Measurements from ENCODE around the gene NXPE3.

NXPE3 gene

GRCh38 chr3:101848754-101849713, 70.0 kb downstream of the NXPE3 start, which contains the start of gene NFKBIZ (continued):
- TF ChIP-seq ZNF280D (tag by site-specific recombination; IDR thresholded peaks at IDR 0.05) = no peak
- peak; percentile 66 for TF ChIP-seq ZNF335 (tag by site-specific recombination; conservative IDR thresholded peaks at IDR 0.05)
- no peak for TF ChIP-seq YY1 (tag by site-specific recombination; IDR thresholded peaks at IDR 0.05)
- no peak for TF ChIP-seq REST (tag by site-specific recombination; IDR thresholded peaks at IDR 0.05)
- no peak for TF ChIP-seq ZNF202 (tag by site-specific recombination; IDR thresholded peaks at IDR 0.05; ENCODE audit: borderline replicate concordance)
- no peak for TF ChIP-seq ZNF239 (tag by site-specific recombination; IDR thresholded peaks at IDR 0.05)
- no peak for TF ChIP-seq ZNF777 (tag by site-specific recombination; IDR thresholded peaks at IDR 0.05; ENCODE audit: borderline replicate concordance)
- peak; percentile 76; the same call in 1 of the 2 replicates for TF ChIP-seq KLF10 (tag by site-specific recombination; IDR thresholded peaks at IDR 0.05)
- TF ChIP-seq ZNF548 (tag by site-specific recombination; IDR thresholded peaks at IDR 0.05) = no peak
- peak; percentile 68 for TF ChIP-seq KLF1 (tag by site-specific recombination; IDR thresholded peaks at IDR 0.05)
- peak; percentile 88 for TF ChIP-seq ZBTB8A (tag by site-specific recombination; IDR thresholded peaks at IDR 0.05)
- no peak for TF ChIP-seq ZNF121 (tag by site-specific recombination; IDR thresholded peaks at IDR 0.05)
- TF ChIP-seq ZBTB6 (tag by site-specific recombination; IDR thresholded peaks at IDR 0.05) = no peak
- TF ChIP-seq ZNF664 (tag by site-specific recombination; IDR thresholded peaks at IDR 0.05) = no peak
- peak; percentile 74 for TF ChIP-seq SP2 (tag by site-specific recombination; IDR thresholded peaks at IDR 0.05)

GRCh38 chr3:101849714-101850245, 70.8 kb downstream of the NXPE3 start:
- Histone ChIP-seq H3K4me3 (ENCODE audit: low read depth, low read length) (peak overlapping the region; percentile 91), H3K27ac (ENCODE audit: extremely low read depth, low read depth, low read length) (peak overlapping the region; percentile 89), H3K36me3 (ENCODE audit: control insufficient read depth in 2 of 2, insufficient read depth in 1 of 2, low read length in 2 of 2) (peaks cover 13 to 33% of the 10 kb centered on the region in 2 experiments), H3K9me3 (ENCODE audit: control insufficient read depth, insufficient read depth, low read depth, low read length) (no peaks in the 10 kb centered on the region), H3K4me1 (ENCODE audit: control insufficient read depth, insufficient read depth, low read length) (no peaks in the 10 kb centered on the region)
- ChIA-PET CTCF (interaction anchor here (0.6 to 1.1 kb wide), 2 partner anchors 179 to 373 kb away, joined by 3 read pairs; no protein-coding TSS in a partner anchor), POLR2A (interaction anchor here (0.5 to 2.0 kb wide), 19 partner anchors 14 to 795 kb away, joined by 3 to 14 read pairs (median 4); no protein-coding TSS in a partner anchor)
- peak; percentile 36; the same call in 1 of the 2 replicates for TF ChIP-seq CTCF (tag by site-specific recombination; IDR thresholded peaks at IDR 0.05)
- peak; percentile 22; the same call in 1 of the 2 replicates for TF ChIP-seq HIC1 (tag by site-specific recombination; IDR thresholded peaks at IDR 0.05)
- TF ChIP-seq ZNF133 (tag by site-specific recombination; IDR thresholded peaks at IDR 0.05) = no peak
- TF ChIP-seq ZBTB26 (tag by site-specific recombination; optimal IDR thresholded peaks at IDR 0.05) = peak; percentile 80
- TF ChIP-seq HOXA7 (CRISPR knock-in tag; IDR thresholded peaks at IDR 0.05; ENCODE audit: borderline replicate concordance) = no peak
- peak; percentile 78 for TF ChIP-seq ZBTB8A (tag by site-specific recombination; IDR thresholded peaks at IDR 0.05)
- TF ChIP-seq ZNF514 (tag by site-specific recombination; IDR thresholded peaks at IDR 0.05) = no peak
